ENCODE data around the gene CCDC81.

CCDC81 gene

GRCh38 chr11:86447763-86448480 is 73.2 kb downstream of the CCDC81 start:
- DNase-seq (ENCODE audit: low spot score), result no peak
- in situ Hi-C loops (cut with MboI; ENCODE audit: low pct_unique_long_range_greater_than_20kb, low sequenced_read_pairs, unreplicated experiment), result no loop called here
- TF ChIP-seq CTCF (IDR thresholded peaks at IDR 0.05; ENCODE audit: extremely low read depth, insufficient read depth, missing control alignments), result no peak

GRCh38 chr11:86449993-86450629 is 75.4 kb downstream of the CCDC81 start:
- no peak for TF ChIP-seq CTCF (IDR thresholded peaks at IDR 0.05; ENCODE audit: extremely low read depth, insufficient read depth, missing control alignments)
- in situ Hi-C loops (cut with MboI; ENCODE audit: low pct_unique_long_range_greater_than_20kb, low sequenced_read_pairs, unreplicated experiment), result loop anchor here (10.0 kb wide), 1 partner anchor 355 kb away; the partner anchor contains the start of gene PRSS23
- DNase-seq (ENCODE audit: low spot score), result no peak

GRCh38 chr11:86453290-86454030 is 78.8 kb downstream of the CCDC81 start:
- no peak for DNase-seq (ENCODE audit: low spot score)
- TF ChIP-seq CTCF (IDR thresholded peaks at IDR 0.05; ENCODE audit: extremely low read depth, insufficient read depth, missing control alignments), result peak; percentile 18
- in situ Hi-C loops (cut with MboI; ENCODE audit: low pct_unique_long_range_greater_than_20kb, low sequenced_read_pairs, unreplicated experiment), result loop anchor here (10.0 kb wide), 1 partner anchor 351 kb away; the partner anchor contains the start of gene PRSS23

GRCh38 chr11:86456075-86456939 is 81.6 kb downstream of the CCDC81 start:
- in situ Hi-C loops (cut with MboI; ENCODE audit: low pct_unique_long_range_greater_than_20kb, low sequenced_read_pairs, unreplicated experiment), result loop anchor here (10.0 kb wide), 1 partner anchor 348 kb away; the partner anchor contains the start of gene PRSS23
- TF ChIP-seq CTCF (IDR thresholded peaks at IDR 0.05; ENCODE audit: extremely low read depth, insufficient read depth, missing control alignments), result peak; percentile 87
- peak; percentile 72 for DNase-seq (ENCODE audit: low spot score)

- DNase-seq (ENCODE audit: low spot score), result no peak
- in situ Hi-C loops (cut with MboI; ENCODE audit: low pct_unique_long_range_greater_than_20kb, low sequenced_read_pairs, unreplicated experiment), result loop anchor here (10.0 kb wide), 1 partner anchor 346 kb away; the partner anchor contains the start of gene PRSS23
- TF ChIP-seq CTCF (IDR thresholded peaks at IDR 0.05; ENCODE audit: extremely low read depth, insufficient read depth, missing control alignments), result no peak
Measured at GRCh38 chr11:86458294-86459001, 83.8 kb downstream of the CCDC81 start.
